ENCODE data around the gene GPR68. TPM values are rescaled to one million over a fixed set of nuclear protein-coding genes. Genes with fewer than 3 reads are reported as not detected.

The GPR68 gene
- total and polyA plus RNA-seq, 2 of the 4 experiments (the other 2 are of a cell fraction) = 0.72 to 0.94 TPM

DNA sequence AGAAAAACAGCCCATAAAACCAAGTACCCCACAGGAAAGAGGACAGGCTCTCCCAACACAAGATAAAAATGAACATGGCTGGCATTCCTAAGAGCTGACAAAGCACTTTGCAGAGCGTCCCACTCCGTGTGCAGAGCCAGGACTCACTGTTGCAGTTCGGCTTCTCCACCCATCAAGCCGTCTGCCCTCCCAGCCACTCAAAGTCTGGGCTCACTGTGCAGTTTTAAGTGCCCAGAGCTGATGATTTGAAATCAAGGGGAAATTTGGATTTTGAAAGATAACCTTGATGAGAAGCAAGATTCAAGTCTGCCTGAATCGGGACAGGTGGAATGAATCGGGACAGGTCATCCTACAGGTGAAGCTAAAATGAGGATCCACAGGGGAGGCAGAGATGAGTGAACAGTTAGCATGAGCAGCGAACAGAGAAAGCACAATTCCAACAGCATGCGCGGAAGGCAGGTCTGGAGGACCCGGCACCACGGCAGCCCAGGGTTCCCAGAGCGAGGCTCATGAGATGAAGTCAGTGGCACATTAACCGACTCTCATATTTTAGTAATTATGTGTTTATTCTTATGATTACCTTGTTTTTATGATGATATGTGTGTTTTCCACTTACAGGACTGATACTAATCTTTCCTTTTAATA, 39.8 kb upstream of the GPR68 start:
- WGBS, 2 experiments (ENCODE audit: extremely low coverage in 2 of 2, insufficient read length in 1 of 2) = 95% methylated on average over 3 of the region's 13 CpGs; no CpG with 5 or more reads in 1 of the 2 experiments
- Histone ChIP-seq H4K8ac (ENCODE audit: low read depth in 2 of 2, low read length in 2 of 2) (peak overlapping the region in 1 of 2 experiments; percentile 18; a peak in 1 of 4 replicates), H4K20me1 (ENCODE audit: insufficient read depth, low read length) (no peaks in the 10 kb centered on the region), H4K5ac (ENCODE audit: low read depth, low read length) (no peak overlapping the region), H3K4me1 (ENCODE audit: control insufficient read depth, insufficient read depth, low read length) (peaks cover 2% of the 10 kb centered on the region; the same call in 1 of the 2 replicates), H2AFZ (replicated peaks; ENCODE audit: low read length, poor library complexity) (peak overlapping the region; percentile 59), H3K79me1 (ENCODE audit: low read depth in 1 of 2, low read length in 2 of 2) (no peaks in the 10 kb centered on the region), H3K27ac (ENCODE audit: insufficient read depth, low read length) (no peak overlapping the region), H3K56ac (ENCODE audit: extremely low read depth, insufficient read depth, low read length) (no peak overlapping the region), H3K4ac (ENCODE audit: low read depth, low read length) (peak overlapping the region; percentile 89; the same call in 1 of the 2 replicates), H3K9me3 (ENCODE audit: control insufficient read depth, insufficient read depth, low read length) (no peaks in the 10 kb centered on the region), H3K14ac (replicated peaks; ENCODE audit: low read depth, low read length) (0 out of 2 replicates have a peak overlapping the region, but pooled peaks have one; percentile 42), H3K4me2 (ENCODE audit: low read depth, low read length) (no peak overlapping the region), H3K36me3 (ENCODE audit: control insufficient read depth, insufficient read depth, low read length) (no peaks in the 10 kb centered on the region), H2AK9ac (replicated peaks; ENCODE audit: low read depth, low read length, poor library complexity) (peak overlapping the region; percentile 68), H4K91ac (ENCODE audit: insufficient read depth, low read depth, low read length) (peak overlapping the region; percentile 38; the same call in 1 of the 2 replicates), H3K4me3 (ENCODE audit: insufficient read depth, low read depth, low read length) (no peak overlapping the region), H2AK5ac (ENCODE audit: low read depth, low read length) (peak overlapping the region; percentile 39; the same call in 1 of the 2 replicates), H3K9ac (ENCODE audit: low read depth, low read length) (no peak overlapping the region), H2BK120ac (ENCODE audit: low read depth, low read length) (no peak overlapping the region), H2BK20ac (ENCODE audit: low read depth, low read length) (peak overlapping the region; percentile 20; the same call in 1 of the 2 replicates), H2BK5ac (ENCODE audit: low read depth, low read length, poor library complexity, severe bottlenecking) (no peak overlapping the region), H3K27me3 (ENCODE audit: control insufficient read depth, insufficient read depth, low read length) (no peaks in the 10 kb centered on the region; the same call in 1 of the 2 replicates), H3K18ac (ENCODE audit: low read depth, low read length) (no peak overlapping the region), H3K9me1 (ENCODE audit: insufficient read depth, low read length) (peaks cover 2% of the 10 kb centered on the region; the same call in 1 of the 2 replicates), H3K23ac (ENCODE audit: low read depth, low read length) (no peak overlapping the region), H2BK15ac (ENCODE audit: low read depth, low read length) (no peak overlapping the region)
- intact Hi-C loops (cut with micrococcal nuclease) (no loop called here), in situ Hi-C loops (cut with MboI; ENCODE audit: low sequenced_read_pairs) (loop anchor here (5.0 kb wide), 1 partner anchor 107 kb away; no protein-coding TSS in a partner anchor), dilution Hi-C loops (cut with HindIII; ENCODE audit: low sequenced_read_pairs, unreplicated experiment) (no loop called here)
- POLR2A ChIA-PET (ENCODE audit: unreplicated experiment) = no interaction called here
- ATAC-seq (ENCODE audit: low read depth) = peak; percentile 96
- peak; percentile 71 for DNase-seq
- no TSS peak for BruUV-seq (replicated peaks)
- CTCF ChIA-PET = interaction anchor here (1.5 to 4.3 kb wide), 3 partner anchors 107 to 381 kb away, joined by 5 to 41 read pairs (median 19); no protein-coding TSS in a partner anchor
- TF ChIP-seq RCOR1 (IDR thresholded peaks at IDR 0.05; ENCODE audit: insufficient replicate concordance, low read length) = no peak
- no peak for TF ChIP-seq SMC3 (IDR thresholded peaks at IDR 0.05; ENCODE audit: low read depth, low read length)
- TF ChIP-seq CHD1 (IDR thresholded peaks at IDR 0.05; ENCODE audit: low read depth, low read length) = no peak
- TF ChIP-seq MAFK (IDR thresholded peaks at IDR 0.05; ENCODE audit: low read depth, low read length) = peak; percentile 87
- no peak for TF ChIP-seq BHLHE40 (IDR thresholded peaks at IDR 0.05; ENCODE audit: low read depth, low read length)

All from IMR-90 (cell line).